Body of pancreas (tissue), 4 donors: ENCODE measurements around the gene OR12D3. TPM values are rescaled to one million over a fixed set of nuclear protein-coding genes. Genes with fewer than 3 reads are reported as not detected.
"Not testable (repeated sequence)": the region's sequence is repeated elsewhere in the genome, so short reads cannot be mapped to it uniquely, and the experiment has no call there.

Experiments used
- ATAC-seq: fragments of 150-250 bp; one replicate; pipeline ENCODE4 v1.9.1; 2016
- DNase-seq, 4 donors: peaks; one replicate each; pipeline ENCODE4 v3.0.0-alpha.2; 2019
- H3K27ac ChIP-seq, 4 donors: fragments of 200-600 bp; sonication (generic); 1 replicate in 3 of 4; 2 replicates in 1 of 4; pipeline versions ENCODE4 v1.5.1 to v1.6.1; 2016 to 2019; ENCODE audit warnings: mild to moderate bottlenecking in 1 of 4, mixed read lengths in 1 of 4, moderate library complexity in 1 of 4
- H3K27me3 ChIP-seq, 2 donors: fragments of 200-600 bp; sonication (generic); one replicate each; pipeline ENCODE4 v1.6.0; 2016; ENCODE audit warnings: mild to moderate bottlenecking in 1 of 2
- H3K36me3 ChIP-seq, 2 donors: fragments of 200-600 bp; sonication (generic); replicated peaks in 1 of 2; 2 replicates each; pipeline ENCODE4 v1.5.1; 2016; ENCODE audit warnings: low read depth in 2 of 2; ENCODE audit not compliant: insufficient read depth in 1 of 2
- H3K4me1 ChIP-seq: fragments of 200-600 bp; sonication (generic); one replicate; pipeline ENCODE4 v1.6.0; 2016
- H3K4me3 ChIP-seq, 2 donors: fragments of 200-600 bp; sonication (generic); 1 replicate in 1 of 2; 2 replicates in 1 of 2; pipeline ENCODE4 v1.5.1; 2016 to 2019
- H3K9me3 ChIP-seq, 3 donors: fragments of 200-600 bp; sonication (generic); 1 replicate in 2 of 3; 2 replicates in 1 of 3; pipeline ENCODE4 v1.5.1; 2016
- POLR2A ChIP-seq, 3 donors: fragments of 450-650 bp; IDR thresholded peaks; one replicate each; pipeline ENCODE4 v1.6.1; 2016; ENCODE audit warnings: antibody characterized with exemption in 3 of 3, mild to moderate bottlenecking in 2 of 3
- WGBS, 2 donors: methylation state at CpG; one replicate each; pipeline ENCODE4 v1.1.5; 2017; 5-methylcytosine and 5-hydroxymethylcytosine counted together
- intact Hi-C: fragments of 100-400 bp; cut with DNase I; formaldehyde crosslinking; loops from one replicate; pipeline ENCODE4 v1.15.1; 2023
- total RNA-seq, 2 donors: library from RNA; depleted of rRNA; stranded (reverse); fragments of >200 nt; gene quantifications; one replicate each; pipeline ENCODE4 v1.1.0, GENCODE V29; 2016
- TF ChIP-seq, protein P1 (sequence below), 7 experiments: fragments of 450-650 bp in 4 of 7; fragments of 200-600 bp in 3 of 7; sonication (generic) in 3 of 7; IDR thresholded peaks; one replicate each; pipeline ENCODE4 v1.5.1; 2016 to 2019; ENCODE audit warnings: antibody characterized with exemption in 7 of 7

Gene OR12D3
- total RNA-seq, 2 donors from 2014 or later: not detected

DNA sequence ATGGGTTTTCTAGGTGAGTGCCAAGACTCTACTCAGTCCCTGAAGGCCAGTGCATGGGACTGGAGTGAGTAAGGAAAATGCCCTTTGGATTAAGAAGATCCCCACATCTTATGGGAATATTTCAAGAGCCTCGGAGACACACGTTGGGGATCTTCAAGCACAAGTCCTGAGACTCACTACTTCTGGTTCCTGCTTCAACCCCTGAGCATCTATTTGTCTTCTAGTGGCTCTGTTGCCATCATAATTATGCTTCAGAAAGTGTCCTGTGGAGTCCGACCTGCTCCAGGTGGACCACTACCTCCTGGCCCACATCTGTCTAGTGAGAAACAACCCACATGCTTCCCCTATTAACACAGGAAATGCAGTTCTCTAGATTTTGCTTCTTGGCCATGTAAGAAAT, 6.3 kb downstream of the OR12D3 start, which contains the start of gene OR5V1:
Gene OR5V1, minus strand, starts transcription at position 101 of the 400 bp plus-strand sequence. CDS start 12,670 bp downstream, outside the sequence.
- WGBS, 2 donors: 47 to 51% methylated on average over 3 of the region's 3 CpGs
- ATAC-seq: no peak
- intact Hi-C loops: no loop called here

DNA sequence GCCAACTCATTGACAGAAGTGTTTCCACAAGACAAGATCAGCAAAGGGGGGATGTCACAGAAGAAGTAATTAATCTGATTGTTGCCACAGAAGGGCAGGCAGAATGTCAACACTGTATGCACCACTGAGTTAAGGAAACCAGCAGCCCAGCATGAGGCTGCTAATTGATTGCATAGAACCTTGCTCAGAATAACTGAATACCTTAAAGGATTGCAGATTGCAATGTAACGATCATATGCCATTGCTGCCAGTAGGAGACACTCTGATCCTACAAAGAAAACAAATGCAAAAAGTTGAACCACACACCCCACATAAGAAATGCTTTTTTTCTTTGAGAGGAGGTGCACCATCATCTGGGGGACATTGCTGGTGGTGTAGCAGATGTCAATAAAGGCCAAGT, 19.5 kb downstream of the OR12D3 start:
- H3K9me3 ChIP-seq: peaks cover 0 to 10% (median 0%) of the 10 kb centered on the region in 3 donors

More for the DNA sequence above, 6.3 kb downstream of the OR12D3 start, which contains the start of gene OR5V1:
- TF ChIP-seq, protein P1, sequence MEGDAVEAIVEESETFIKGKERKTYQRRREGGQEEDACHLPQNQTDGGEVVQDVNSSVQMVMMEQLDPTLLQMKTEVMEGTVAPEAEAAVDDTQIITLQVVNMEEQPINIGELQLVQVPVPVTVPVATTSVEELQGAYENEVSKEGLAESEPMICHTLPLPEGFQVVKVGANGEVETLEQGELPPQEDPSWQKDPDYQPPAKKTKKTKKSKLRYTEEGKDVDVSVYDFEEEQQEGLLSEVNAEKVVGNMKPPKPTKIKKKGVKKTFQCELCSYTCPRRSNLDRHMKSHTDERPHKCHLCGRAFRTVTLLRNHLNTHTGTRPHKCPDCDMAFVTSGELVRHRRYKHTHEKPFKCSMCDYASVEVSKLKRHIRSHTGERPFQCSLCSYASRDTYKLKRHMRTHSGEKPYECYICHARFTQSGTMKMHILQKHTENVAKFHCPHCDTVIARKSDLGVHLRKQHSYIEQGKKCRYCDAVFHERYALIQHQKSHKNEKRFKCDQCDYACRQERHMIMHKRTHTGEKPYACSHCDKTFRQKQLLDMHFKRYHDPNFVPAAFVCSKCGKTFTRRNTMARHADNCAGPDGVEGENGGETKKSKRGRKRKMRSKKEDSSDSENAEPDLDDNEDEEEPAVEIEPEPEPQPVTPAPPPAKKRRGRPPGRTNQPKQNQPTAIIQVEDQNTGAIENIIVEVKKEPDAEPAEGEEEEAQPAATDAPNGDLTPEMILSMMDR (IDR thresholded peaks at IDR 0.05): no peak
- no peak for TF ChIP-seq POLR2A (IDR thresholded peaks at IDR 0.05)
- Histone ChIP-seq H3K4me1 (no peaks in the 10 kb centered on the region), H3K36me3 (no peaks in the 10 kb centered on the region), H3K9me3 (no peaks in the 10 kb centered on the region), H3K27me3 (no peaks in the 10 kb centered on the region), H3K4me3 (no peak within 1 kb of the TSS), H3K27ac (no peak within 1 kb of the TSS)
- no peak for DNase-seq

GRCh38 chr6:29354980-29355379, 20.1 kb downstream of the OR12D3 start:
- H3K36me3 ChIP-seq: no peaks in the 10 kb centered on the region
- no peak overlapping the region for H3K27ac ChIP-seq
- ATAC-seq (no peak), DNase-seq (no peak)
- TF ChIP-seq, protein P1 (IDR thresholded peaks at IDR 0.05): no peak
- TF ChIP-seq POLR2A (IDR thresholded peaks at IDR 0.05): no peak
- no peaks in the 10 kb centered on the region for H3K27me3 ChIP-seq
- H3K4me3 ChIP-seq: no peak overlapping the region
- no peaks in the 10 kb centered on the region for H3K4me1 ChIP-seq
- peaks cover 0 to 14% (median 0%) of the 10 kb centered on the region in 3 donors for H3K9me3 ChIP-seq
- intact Hi-C loops: no loop called here

More for the DNA sequence above, 19.5 kb downstream of the OR12D3 start:
- no peaks in the 10 kb centered on the region for H3K27me3 ChIP-seq
- WGBS, 2 donors: 9 to 38% methylated on average over 1 of the region's 1 CpG
- H3K36me3 ChIP-seq: no peaks in the 10 kb centered on the region
- DNase-seq (no peak), ATAC-seq (no peak)
- no peak overlapping the region for H3K4me3 ChIP-seq
- intact Hi-C loops: no loop called here
- TF ChIP-seq, protein P1 (IDR thresholded peaks at IDR 0.05): no peak
- TF ChIP-seq POLR2A (IDR thresholded peaks at IDR 0.05): no peak
- no peak overlapping the region for H3K27ac ChIP-seq
- no peaks in the 10 kb centered on the region for H3K4me1 ChIP-seq

DNA sequence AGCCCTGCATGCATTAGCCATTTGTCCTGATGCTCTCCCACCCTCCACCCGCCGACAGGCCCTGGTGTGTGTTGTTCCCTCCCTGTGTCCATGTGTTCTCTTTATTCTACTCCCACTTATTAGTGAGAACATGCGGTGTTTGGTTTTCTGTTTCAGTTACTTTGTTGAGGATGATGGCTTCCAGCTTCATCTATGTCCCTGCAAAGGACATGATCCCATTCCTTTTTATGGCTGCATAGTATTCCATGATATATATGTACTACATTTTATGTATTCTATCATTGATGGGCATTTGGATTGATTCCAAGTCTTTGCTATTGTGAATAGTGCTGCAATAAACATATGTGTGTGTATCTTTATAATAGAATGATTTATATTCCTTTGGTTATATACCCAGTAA, 25.7 kb downstream of the OR12D3 start:
- DNase-seq, H3K4me1 ChIP-seq, ATAC-seq, H3K27me3 ChIP-seq, H3K27ac ChIP-seq, H3K36me3 ChIP-seq, intact Hi-C loops, H3K4me3 ChIP-seq: not testable (repeated sequence)
- WGBS, 2 donors: 72 to 90% methylated on average over 3 of the region's 3 CpGs
- peaks cover 0 to 14% (median 0%) of the 10 kb centered on the region in 3 donors for H3K9me3 ChIP-seq

- WGBS, 2 donors: 51 to 52% methylated on average over 3 of the region's 3 CpGs
- no peak for ATAC-seq
These were observed 29.7 kb downstream of the OR12D3 start for GRCh38 chr6:29345380-29345779.

More at GRCh38 chr6:29345380-29345779, 29.7 kb downstream of the OR12D3 start:
- Histone ChIP-seq H3K4me3 (no peak overlapping the region), H3K27ac (no peak overlapping the region), H3K36me3 (no peaks in the 10 kb centered on the region), H3K27me3 (no peaks in the 10 kb centered on the region), H3K9me3 (peaks cover 0 to 3% (median 0%) of the 10 kb centered on the region in 3 donors), H3K4me1 (no peaks in the 10 kb centered on the region)
- TF ChIP-seq POLR2A (IDR thresholded peaks at IDR 0.05): no peak
- TF ChIP-seq, protein P1 (IDR thresholded peaks at IDR 0.05): no peak
- DNase-seq: no peak
- intact Hi-C loops: no loop called here
